DMS 273 treated with DMSO at 0.1 percent for 48 hours (cell line): ENCODE measurements around the gene RAB7B.

ENCODE experiments used
- DNase-seq: peaks from one replicate; lab custom pipeline; 2025; lab: John Stamatoyannopoulos, UW

Gene RAB7B

DNA sequence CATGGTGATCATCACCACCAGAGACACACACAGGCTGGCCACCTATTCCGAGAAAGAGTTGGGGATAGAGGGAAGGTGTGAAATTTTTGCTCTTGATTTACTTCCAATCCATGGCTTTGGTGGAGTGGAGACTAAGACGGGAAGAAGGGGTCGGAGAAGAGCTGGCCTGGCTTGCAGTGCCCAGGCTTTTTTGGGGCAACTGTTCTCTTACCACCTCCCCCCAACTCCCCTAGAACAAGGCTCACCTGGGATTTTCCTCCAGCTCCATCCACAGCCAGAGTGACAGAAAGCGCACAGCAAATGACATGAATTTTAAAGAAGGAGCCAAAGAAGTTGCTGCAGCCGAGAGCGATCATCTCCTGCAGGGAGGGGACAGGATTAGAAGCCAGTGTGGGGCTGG lies 75.9 kb downstream of the RAB7B start:
- DNase-seq, result no peak
